GM21737 (cell line): ENCODE results near the gene ZBTB16.

ENCODE experiments used
- ATAC-seq: cut with Tn5 transposase; IDR thresholded peaks from one replicate; pipeline ENCODE4 v1.9.1; 2021; ENCODE audit warnings: mild to moderate bottlenecking, moderate library complexity; ENCODE audit not compliant: unreplicated experiment

ZBTB16 gene

GRCh38 chr11:114256176-114256966 lies 196.9 kb downstream of the ZBTB16 start:
- no peak for ATAC-seq

- ATAC-seq, result no peak
Measured at GRCh38 chr11:114256967-114257286, 197.4 kb downstream of the ZBTB16 start.

GRCh38 chr11:114257621-114258558 lies 198.4 kb downstream of the ZBTB16 start:
- no peak for ATAC-seq

DNA sequence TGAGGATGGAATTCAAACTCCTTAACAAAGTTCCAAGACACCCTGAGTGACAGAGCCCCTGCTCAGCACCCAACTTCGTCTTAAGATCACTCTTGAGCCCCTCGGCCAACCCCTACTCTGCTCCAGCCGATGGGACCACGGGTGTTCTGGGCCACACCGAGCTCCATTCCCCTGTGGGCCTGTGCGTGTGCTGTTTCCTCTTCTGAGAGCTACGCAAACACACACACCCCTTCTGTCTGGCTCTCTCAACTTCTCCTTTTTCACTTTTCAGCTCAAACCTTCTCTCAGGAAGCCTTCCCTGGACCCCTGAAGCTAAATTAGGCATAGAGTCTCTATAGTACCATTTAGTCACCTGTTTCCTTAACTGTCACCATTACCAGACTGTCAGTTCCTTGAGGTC lies 199.2 kb downstream of the ZBTB16 start:
- no peak for ATAC-seq

GRCh38 chr11:114259124-114259526 lies 199.6 kb downstream of the ZBTB16 start:
- ATAC-seq, result no peak

GRCh38 chr11:114259551-114259983 lies 200.1 kb downstream of the ZBTB16 start:
- no peak for ATAC-seq

DNA sequence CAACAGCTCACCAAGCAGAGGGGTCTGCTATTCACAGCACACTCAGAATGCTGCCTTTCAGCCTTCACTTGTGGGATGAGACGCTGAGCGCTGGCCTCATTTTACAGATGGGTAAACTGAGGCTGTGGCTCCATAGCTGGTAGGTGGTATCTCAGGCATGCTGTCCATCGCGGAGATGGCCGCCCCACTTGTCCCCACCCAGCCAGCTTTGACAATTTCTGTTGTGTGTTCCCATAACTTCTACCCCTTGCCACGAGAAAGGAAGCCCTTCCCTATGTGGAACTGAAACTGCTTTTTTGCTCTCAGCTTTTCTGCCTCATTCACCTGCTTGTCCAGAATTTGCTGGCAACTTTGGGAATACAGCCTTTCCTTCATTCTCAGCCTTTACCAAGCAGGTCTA lies 200.6 kb downstream of the ZBTB16 start:
- ATAC-seq, result no peak

- no peak for ATAC-seq
Measured at GRCh38 chr11:114260483-114260882, 201.0 kb downstream of the ZBTB16 start.

GRCh38 chr11:114261791-114262190 lies 202.3 kb downstream of the ZBTB16 start:
- ATAC-seq, result no peak

DNA sequence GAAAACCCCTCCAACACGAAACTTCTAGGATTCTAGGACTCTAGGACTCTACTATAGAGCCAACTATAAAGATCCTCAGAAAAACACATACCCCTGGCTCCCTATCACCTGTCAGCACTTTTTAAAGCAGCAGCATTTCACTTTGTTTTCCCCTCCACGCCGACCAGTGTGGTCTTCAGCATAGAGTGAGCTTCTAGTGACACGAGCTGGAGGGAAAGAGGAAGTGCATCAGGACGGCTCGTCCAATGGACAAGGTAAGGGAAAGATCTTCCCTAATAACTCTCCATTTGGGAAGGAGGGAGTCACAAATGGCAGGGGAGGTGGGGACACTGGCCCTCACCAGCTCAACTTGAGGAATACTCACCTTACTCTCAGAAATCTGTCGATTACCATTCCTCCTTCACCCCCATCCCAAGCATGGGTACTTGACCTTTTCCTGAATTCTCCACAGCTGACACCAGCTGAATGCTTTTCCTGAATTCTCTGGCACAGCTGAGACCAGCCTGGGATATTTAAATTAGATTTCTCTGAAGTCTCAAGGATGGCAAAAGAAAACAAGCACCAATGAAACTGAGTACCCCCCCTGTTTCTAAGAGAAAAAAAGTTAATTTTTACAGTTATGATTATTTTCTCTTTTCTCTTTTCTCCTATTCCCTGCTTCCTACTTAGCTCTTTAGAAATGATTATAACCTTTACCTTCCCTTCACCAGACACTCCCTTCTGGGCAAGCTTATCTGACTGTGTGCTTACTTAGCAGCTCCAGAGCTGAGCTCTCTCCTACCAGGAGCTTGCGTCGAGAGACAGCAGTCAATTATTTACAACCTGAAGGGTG lies 203.4 kb downstream of the ZBTB16 start:
- no peak for ATAC-seq

DNA sequence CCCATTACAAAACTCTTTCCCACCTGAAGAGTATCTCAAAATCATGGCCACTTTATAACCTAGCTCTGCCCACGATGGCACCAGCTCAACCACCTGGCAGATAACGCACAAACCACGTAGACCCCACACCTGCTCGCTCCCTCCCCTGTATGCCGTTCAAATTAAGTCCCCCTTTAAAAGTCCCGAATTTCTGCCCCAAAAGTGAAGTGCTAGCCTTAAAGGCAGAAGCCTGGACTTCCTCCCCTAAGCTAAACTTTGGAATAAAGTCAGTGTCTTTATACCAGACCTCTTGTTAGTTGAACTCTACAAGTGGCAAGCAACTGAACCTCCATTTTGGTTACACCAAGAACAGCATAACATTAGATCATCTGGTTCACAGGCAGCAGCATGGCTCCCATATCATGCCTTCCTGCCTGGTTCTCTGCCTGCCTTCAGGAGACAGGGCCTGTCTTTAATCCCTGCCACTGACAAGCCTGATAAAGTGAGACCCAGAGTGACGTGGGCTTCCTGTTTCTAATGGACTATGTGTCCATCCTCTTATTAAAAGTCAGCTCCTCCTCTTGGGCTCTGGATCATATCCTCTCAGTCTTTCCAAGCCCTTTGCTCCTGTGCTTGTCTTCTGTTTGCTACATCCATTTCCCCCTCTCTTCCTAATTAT lies 204.1 kb downstream of the ZBTB16 start:
- no peak for ATAC-seq

GRCh38 chr11:114264381-114264780 lies 204.9 kb downstream of the ZBTB16 start:
- ATAC-seq, result no peak

DNA sequence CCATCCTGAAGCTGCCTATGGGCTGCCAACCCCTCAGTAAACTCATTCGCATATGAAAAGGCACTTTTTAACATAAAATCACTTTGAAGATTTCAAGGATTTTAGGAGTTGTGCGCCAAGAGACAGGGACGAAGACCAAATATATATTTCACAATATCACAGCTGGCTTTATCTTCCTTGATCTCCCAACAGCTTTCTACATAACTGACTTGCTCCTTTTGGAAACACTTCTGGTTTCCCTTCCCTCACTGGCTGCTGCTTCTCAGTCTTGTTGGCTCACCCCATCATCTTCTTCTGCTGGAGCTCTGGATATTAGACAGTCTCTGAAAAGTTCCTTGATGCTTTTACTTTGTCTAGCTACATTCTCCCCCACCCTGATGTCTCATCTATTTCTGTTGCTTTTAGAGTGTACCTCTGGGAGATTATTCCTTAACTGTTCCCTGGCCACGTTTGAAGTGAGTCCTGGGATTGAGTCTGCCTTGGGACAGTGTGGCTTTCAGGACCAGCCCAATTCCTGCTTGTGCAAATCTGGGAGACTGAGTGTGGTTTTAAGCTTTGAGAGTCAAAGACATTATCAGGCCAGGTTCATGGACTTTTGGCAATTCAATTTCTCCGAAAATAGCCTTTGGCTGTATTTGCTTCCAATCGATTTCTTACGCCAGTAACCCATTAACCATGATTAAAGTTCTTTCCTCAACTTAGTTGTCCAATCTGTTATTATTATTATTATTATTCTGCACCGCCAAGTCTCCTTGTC lies 205.8 kb downstream of the ZBTB16 start:
- no peak for ATAC-seq

GRCh38 chr11:114269498-114269897 lies 210.0 kb downstream of the ZBTB16 start:
- ATAC-seq, result no peak

DNA sequence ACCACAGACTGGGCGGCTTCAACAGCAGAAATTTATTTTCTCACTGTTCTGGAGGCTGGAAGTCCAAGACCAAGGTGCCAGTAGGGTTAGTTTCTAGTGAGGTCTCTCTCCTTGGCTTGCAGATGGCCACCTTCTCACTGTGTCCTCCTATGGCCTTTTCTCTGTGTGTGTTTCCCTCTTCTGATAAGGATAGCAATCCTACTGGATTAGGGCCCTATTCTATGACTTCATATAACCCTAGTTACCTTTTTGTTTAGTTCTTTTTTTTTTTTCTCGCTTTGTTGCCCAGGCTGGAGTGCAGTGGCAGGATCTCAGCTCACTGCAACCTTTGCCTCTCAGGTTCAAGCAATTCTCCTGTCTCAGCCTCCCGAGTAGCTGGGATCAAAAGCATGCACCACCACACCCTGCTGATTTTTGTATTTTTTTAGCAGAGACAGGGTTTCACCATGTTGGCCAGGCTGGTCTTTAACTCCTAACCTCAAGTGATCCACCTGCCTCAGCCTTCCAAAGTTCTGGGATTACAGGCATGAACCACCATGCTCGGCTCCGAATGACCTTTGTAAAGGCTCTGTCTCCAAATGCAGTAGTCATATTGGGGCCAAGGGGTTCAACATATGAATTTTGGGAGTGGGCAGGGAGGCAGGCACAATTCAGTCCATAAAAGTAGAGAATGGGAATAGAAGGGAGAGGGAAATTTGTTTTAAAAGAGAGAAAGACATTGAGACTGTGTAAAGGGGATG lies 211.2 kb downstream of the ZBTB16 start:
- ATAC-seq, result no peak

- no peak for ATAC-seq
Measured at GRCh38 chr11:114271316-114271715, 211.8 kb downstream of the ZBTB16 start.

- ATAC-seq, result no peak
Measured at GRCh38 chr11:114272311-114272710, 212.8 kb downstream of the ZBTB16 start.

GRCh38 chr11:114273071-114273470 lies 213.6 kb downstream of the ZBTB16 start:
- no peak for ATAC-seq
